ENCODE measurements around the gene TMBIM4.

DNA sequence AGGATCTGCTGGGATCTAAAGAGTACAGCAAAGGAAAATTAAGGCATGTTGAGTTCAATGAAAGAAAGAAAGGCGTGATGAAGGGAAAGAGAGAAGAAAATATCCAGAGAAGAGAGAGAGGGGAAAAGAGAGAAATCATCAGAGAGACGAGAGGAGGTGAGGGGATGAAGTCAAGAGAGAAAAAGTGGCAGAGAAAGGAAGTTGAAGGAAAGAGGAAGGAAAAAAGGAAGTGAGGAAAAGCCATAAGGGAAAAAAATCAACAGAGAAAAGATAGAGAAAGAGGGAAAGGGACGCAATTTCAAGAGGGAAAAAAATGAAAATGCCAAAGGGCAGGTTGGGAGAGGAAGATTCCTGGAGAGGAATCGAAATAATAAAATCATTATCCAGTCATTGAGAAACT lies 79.6 kb downstream of the TMBIM4 start:
- TF ChIP-seq, protein P1, sequence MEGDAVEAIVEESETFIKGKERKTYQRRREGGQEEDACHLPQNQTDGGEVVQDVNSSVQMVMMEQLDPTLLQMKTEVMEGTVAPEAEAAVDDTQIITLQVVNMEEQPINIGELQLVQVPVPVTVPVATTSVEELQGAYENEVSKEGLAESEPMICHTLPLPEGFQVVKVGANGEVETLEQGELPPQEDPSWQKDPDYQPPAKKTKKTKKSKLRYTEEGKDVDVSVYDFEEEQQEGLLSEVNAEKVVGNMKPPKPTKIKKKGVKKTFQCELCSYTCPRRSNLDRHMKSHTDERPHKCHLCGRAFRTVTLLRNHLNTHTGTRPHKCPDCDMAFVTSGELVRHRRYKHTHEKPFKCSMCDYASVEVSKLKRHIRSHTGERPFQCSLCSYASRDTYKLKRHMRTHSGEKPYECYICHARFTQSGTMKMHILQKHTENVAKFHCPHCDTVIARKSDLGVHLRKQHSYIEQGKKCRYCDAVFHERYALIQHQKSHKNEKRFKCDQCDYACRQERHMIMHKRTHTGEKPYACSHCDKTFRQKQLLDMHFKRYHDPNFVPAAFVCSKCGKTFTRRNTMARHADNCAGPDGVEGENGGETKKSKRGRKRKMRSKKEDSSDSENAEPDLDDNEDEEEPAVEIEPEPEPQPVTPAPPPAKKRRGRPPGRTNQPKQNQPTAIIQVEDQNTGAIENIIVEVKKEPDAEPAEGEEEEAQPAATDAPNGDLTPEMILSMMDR (IDR thresholded peaks at IDR 0.05) = no peak
- no peak for TF ChIP-seq POLR2A (IDR thresholded peaks at IDR 0.05)

All from prostate gland (tissue), 2 donors.